NCI-H1105 (cell line): ENCODE results near the gene L2HGDH.
"Not testable (repeated sequence)": the region's sequence is repeated elsewhere in the genome, so short reads cannot be mapped to it uniquely, and the experiment has no call there.

ENCODE experiments used
- DNase-seq: peaks from one replicate; lab custom pipeline; 2025; lab: John Stamatoyannopoulos, UW

Gene L2HGDH

DNA sequence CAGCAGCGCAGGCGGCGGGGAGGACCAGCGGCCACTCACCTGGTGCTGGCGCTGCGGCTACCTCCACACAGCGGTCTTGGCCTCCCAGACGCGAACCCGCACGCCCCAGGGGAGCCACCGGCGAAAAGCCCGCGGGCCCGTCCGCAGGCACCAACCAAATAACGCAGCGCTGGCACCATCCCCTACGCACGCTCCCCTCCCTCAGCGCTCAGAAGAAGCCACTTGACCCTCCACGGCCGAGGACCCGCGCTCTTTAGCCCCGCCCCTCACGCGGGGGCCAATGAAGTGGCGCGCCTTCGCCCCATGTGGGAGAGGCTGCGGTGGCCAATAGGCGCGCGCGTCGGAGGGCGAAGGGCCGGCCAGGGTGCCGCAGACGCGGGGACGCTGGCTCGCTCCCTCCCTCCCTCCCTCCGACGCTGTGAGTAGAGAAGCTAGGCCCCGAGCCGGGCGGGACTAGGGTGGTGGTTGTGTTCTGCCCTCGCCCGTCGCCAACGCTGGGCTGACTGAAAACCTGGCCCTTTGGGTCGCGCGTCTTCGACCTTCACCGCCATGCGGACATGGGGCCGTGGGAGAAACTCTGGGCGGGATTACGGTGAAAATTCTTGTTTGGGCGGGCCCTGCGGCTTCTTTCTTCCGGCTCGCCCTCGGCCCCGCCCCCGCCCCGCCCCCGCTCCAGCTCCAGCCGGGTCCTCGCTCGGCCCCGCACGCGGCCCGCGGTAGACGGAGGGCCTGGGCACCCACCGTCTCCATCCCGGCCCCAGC, at the start of gene L2HGDH, which contains the start of gene DMAC2L:
Gene L2HGDH (minus strand): TSS at position 258 of the 762 bp plus-strand sequence. CDS start 79 bp downstream, at position 179.
Gene DMAC2L (plus strand): TSS at position 353 of the 762 bp plus-strand sequence. CDS start 9,164 bp downstream, outside the sequence.
- peak; percentile 98 for DNase-seq

DNA sequence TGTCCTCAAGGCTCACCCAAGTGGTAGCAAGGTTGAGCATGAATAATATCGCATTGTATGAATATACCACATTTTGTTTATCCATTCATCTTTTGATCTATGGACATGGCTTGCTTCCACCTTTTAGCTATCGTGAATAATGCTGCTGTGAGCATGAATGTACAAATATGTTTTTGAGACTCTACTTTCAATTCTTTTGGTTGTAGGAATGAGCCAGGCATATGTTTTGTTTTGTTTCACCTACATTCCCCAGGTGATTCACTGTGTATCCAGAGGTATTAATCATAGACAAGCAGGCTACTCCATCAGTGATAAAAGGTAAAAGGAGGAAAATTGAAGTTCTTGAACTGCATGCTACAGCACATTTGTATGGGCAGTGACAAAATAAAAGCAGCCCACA, 48.8 kb upstream of the L2HGDH start:
- no peak for DNase-seq

DNA sequence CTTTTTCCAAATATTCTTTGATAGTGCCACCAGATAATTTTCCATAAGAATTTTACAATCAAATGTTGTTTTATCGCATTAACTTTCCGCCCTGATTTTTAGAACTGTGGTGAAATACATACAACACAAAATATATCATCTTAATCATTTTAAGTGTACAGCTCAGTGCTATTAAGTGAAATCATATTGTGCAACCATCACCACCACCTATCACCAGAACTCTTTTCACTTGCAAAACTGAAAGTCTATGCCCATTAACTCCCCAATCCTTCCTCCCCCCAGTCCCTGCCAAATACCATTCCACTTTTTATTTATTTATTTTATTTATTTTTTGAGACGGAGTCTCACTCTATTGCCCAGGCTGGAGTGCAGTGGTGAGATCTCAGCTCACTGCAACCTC, 48.1 kb upstream of the L2HGDH start:
- DNase-seq = no peak

DNA sequence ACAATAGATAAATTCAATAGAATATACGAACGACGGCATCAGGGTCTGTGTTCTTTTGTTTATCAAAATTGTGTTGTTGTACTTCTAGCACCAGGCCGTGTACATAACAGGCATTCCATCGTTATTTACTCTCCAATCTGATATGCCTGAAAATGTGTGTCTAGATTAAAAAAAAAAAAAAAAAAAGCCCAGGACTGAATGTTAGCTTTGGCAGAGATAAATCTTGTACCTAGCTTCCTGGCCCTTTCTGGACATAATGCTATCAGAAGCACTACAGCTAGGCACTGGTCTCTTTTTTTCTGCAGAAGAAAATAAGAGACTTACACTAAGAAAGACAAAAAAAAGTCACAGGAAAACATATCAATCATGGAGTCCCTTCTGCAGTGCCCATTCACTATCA, 47.6 kb upstream of the L2HGDH start:
- no peak for DNase-seq

DNA sequence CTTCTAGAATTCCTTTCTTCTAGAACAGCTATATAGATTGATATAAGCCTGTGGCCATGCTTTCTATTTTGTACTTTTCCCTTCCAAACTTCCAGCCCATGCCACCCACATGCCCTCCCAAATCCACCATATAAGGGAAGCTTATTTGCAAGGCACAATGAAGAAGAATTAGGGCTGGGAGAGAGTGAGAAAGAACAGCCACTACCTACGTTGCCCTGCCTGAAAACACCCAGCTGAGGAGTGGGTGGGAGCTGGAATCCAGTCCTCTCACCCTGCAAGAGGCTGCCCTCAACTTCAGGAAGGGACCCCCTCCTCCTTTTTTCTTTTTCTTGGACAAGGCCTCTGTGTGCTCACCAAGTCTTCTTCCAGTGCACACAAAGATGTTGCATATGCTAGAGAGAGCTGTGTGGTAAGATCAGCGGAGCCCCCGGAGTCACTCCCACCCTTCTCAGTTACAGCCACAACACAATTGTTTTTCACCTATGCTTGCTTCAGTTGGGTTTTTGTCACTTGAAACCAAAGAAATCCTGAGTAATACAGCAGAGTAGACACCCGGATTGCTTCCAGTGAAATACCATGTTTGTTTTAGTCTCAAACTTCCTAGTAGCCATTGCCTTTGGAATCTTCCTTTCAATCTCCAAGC, 45.8 kb upstream of the L2HGDH start:
- no peak for DNase-seq

DNA sequence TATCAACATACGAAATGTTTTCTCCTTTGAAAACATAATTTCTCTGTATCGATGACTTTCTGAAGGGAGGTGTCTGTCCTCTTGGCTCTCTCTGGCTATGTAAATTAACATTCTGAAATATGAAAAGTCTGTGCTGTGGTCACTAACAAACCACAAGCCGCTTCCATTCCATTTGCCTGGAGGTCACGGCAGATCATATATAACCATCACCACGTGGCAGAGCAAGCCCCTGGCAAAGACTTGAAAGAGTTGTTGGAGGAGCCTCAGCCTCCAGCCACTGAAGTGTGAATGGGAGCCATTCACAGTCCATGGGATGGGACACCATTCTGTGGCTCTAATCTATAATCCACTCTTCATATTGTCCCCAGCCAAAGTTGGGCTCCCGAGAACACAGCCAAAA, 45.1 kb upstream of the L2HGDH start:
- DNase-seq = no peak

DNA sequence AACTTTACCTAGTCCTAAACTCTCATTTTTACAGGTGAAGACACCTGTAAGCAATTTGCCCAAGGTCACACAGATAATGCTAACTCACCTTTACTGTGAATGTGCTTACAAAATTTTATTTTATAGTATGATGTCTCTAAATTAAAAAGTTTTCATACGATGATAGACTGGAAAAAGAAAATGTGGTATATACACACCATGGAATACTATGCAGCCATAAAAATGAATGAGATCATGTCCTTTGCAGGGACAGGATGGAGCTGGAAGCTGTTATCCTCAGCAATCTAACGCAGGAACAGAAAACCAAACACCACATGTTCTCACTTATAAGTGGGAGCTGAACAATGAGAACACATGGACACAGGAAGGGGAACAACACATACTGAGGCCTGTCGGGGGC, 44.3 kb upstream of the L2HGDH start:
- not testable (repeated sequence) for DNase-seq

DNA sequence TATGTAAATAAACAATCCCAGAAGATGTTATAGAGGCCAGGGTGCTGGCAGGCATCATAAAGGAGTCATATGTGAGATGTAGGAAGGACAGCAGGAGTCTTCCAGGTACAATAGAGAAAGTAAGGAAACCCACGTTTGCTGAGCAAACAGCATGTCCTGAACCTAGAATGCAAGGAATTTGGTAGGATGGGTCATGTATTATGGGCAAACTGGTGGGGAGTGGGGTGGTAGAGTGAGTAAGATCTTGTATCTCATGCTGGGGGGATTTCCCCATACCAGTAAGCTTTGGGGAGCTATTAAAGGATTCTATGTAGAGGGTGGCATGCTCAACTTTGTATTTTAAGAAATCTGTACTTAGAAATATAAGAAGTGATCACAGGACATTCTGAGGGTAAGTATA, 43.7 kb upstream of the L2HGDH start:
- no peak for DNase-seq

DNA sequence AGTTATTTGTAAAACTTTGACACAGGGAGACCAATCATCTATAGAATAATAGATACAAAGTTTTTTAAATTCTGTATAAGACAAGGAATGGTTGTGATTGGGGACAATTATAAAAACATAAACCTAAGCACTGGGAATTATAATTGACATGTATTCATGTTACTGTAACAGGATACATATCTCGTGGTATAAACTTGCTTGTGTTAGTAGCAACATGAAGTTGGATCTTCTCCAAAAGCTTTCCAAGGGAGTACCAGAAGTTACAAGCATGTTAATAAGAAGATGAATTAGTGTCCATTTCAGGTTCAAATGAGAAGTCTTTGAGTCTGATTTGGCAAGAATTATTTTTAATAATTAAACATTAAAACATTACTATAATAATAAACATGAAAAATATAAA, 42.5 kb upstream of the L2HGDH start:
- peak; percentile 63 for DNase-seq

DNA sequence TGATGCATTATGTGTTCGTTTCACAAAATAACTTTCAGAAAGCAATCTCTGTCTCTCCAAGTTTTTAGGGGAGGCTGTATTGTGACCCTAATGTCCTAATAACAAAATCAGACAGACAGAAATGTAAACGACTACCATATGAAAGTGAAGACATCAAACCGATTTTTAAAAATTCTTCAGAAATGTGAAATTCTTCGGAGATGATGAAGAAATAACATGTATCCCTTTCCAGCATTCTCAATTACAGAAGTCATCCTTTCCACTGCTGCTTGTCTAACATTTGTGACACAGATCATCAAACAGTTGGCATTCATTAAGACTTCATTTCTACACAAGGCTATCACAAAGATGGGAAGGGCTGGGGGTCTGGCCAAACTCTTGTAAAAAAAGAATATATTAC, 41.1 kb upstream of the L2HGDH start:
- no peak for DNase-seq

DNA sequence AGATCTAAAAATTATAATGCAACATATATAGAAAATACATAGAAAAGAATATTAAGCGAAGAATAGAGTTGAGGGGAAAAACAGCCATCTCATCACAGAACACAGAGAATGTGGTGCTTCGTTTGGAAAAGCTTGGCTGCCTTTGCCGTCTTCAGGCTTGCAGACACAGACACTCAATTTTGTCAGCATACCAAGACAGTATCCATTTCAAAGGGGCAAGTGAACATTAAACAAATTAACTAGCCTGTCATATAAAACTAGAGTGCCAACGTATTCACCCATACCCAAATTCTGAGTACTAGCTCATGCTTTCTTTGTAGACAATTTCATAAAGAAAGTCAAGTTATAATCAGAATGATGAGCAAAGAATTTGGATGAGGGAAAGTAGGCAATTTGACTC, 40.6 kb upstream of the L2HGDH start:
- no peak for DNase-seq

DNA sequence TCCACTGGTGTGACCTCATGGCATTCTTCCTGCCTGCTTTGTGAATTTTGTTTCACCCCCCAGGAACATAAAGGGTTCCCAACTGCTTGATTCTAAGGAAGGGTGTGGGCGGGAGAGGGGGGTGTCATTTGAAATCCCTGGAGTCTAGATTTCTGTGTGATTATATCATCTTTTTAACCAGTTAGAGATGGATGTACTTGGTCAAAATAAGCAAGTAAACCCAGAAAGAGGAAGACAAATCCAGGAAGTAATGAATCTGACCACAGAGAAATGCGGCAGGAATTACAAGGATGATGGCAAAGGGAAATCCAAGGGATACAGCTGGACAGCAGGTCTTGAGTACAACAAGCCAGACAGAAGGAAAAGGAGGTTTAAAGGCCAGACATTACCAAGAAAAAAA, 38.9 kb upstream of the L2HGDH start:
- no peak for DNase-seq

DNA sequence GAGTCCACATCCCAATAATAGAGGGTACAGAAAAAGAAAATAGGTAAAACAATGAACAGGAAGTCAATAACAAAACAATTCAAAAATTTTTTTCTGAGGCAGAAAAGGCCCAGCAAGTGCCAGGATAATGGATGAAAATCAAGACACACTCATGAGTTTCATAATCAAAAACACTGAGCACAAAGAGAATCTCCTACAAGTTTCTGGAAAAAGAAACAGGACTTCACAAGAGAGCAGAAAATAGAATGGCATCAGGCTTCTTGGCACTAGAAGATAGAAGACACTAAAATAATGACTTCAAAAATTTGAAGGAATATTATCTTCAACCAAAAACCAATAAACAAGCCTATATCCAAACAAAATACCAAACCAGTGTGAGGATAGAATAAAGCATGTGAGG, 36.9 kb upstream of the L2HGDH start:
- no peak for DNase-seq

DNA sequence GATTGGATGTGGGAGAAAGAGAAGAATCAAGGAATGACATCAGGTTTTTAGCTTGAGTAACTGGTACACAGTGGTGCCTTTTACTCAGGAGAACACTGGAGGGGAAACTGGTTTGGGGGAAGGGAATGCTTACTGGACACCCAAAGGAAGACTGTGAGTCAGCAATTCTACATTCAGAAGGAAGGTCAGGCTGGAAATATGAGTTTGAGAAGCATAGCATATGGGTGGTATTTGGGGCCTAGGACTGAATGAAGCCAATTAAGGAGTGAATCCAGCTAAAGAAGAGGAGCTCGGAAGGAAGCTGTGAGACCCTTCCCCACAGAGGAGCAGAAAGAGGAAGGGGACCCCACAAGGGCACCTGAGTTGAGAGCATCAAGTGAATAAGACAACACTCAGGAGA, 35.5 kb upstream of the L2HGDH start:
- no peak for DNase-seq

DNA sequence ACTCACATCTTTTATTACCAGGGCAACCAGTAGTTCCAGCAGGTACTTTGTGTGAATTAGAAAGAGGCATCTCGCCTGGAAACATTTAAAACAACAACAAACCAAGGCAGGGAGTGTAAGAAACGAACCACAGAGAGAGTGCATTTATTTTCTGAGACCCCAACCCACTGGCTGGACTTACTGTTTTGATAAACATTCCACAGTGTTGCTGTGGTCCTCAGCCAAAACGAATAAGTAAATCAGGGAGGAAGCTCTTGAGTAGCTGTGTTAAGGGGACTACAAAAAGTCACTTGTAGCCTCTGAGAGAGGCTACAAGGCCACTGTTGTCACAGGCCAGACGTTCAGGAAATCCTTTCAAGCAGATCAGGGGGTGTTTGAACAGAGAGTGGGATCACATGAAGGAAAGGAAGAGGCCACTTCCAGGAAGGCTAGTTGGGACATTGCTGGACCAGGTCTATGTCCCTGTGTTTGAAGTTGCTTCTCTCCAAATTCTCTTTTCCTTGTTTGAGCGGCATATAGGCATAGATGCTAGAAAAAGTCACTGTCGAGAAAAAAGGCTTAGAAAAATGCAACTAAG, 33.9 kb upstream of the L2HGDH start:
- no peak for DNase-seq

DNA sequence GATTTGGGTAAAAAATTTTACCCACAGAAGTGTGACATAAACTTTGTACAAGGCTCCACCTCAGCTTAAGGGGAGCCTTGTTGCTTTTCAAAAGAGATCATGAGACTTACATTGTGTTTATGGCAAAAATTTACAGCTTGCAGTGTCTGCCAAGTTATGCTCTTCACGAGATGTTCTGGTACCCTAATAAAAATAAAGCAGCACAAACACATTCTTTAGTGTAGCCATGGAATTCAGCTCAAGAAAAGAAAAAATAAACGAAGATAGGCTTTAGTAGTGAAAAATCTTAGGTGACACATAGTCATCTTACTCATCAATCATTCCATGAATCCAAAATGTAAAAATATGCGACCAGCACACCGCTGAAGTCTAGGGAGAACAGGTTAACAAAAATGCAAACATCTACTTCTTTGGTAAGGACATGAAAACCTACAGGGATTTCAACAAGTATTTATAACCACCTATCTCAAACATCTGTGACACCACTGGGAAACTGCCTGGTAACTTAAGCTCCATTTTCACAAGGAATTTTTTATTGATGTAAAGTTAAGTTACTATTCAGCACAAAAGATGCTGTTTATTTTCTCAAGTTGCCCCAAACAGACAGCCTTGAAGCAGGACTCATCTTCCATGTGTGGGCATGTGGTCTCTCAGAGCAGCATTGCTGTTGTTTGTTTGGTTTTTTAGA, 33.0 kb upstream of the L2HGDH start:
- DNase-seq = no peak

DNA sequence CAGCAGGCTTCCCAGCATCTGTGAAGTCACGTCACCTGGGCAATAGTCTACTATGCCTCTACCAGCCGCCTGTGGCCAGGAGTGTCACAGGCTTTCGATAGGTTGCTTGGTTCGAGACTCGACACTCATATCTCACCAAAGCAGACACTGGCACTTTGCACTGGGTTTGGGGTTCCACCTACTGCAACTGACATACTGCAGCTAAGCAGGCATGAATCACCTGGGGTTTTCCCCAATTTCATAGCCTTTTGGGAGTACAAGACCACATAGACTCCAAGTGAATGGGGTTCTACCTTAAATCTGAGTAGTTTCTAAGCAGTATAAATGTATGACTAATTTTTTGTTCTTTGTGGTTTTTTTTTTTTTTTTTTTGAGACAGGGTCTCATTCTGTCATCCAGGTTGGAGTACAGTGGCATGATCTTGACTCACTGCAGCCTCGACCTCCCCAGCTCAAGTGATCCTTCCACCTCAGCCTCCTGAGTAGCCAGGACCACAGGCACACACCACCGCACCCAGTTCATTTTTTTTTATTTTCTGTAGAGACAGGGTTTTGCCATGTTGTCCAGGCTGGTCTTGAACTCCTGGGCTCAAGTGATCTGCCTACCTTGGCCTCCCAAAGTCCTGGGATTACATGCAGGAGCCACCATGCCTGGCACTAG, 32.2 kb upstream of the L2HGDH start:
- DNase-seq = no peak

DNA sequence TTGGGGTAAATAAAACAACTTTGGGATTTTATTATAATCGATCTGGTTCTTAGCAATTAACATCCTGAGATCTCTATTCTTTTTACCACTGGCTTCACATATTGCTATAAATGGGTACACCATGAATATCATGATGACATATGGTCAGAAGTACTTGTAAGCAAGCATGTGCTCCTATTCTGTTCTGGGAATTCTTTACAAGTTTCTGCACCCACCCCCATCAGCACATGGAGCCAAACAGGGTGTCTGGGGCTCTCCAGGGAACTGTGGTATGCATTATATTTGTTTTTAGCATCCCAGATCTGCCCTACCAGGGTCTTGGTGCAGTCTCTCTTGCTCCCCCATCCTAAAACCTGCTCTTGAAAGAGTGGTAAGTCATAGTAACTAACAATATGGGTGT, 31.4 kb upstream of the L2HGDH start:
- no peak for DNase-seq

DNA sequence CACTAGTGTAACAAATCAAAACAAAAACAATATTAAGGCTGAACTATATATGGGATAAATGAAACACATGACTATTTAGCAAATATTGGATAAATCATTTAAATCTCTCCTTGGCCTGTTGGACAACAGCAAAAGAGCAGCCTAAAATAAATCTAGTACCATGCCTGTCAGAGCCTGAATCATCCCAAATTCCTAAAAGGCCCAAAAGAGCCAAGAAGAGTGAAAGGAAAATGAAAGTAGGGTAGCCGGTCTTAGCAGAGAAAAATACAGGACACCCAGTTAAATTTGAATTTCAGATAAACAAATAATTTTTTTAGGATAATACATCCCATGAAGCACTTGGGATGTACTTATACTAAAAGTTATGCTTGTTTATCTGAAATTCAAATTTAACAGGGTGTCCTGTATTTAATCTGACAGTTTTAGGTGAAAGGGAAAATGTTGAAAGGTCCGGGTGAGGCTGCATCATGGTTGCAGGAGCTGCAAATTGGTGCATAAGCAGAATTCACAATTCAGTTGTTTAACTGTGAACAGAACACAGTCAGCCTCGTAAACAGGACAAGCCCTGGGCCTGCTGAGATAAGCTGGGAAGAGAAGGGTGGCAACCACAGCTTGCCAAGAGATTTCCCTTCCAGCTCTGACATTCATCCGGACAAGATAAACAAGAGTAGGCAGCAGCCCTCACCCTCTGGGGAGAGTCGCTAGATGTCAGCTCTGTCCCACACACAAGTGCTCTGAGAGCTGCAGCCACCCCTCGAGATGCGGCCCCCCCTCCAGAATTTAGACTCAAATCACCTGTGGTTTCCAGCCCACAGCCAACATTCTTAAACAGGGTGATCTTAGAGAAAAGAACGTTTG, 30.4 kb upstream of the L2HGDH start:
- peak; percentile 10 for DNase-seq

DNA sequence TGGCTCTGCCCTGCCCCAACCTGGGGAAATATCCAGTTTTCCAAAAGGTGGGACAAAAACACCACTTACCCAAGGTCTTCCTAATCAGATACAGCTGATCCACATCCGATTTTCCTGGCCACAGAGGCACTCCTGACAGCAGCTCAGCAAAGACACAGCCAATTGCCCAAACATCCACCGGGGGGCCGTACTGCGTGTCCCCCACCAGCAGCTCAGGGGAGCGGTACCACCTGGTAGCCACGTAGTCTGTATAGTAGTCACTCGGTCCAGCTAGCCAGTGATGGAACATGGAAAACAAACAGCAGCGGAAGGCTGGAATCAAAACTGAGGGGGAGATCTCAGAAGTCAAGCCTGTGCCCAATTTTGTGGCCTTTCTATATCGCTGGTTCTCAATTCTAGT, 28.9 kb upstream of the L2HGDH start:
- no peak for DNase-seq

DNA sequence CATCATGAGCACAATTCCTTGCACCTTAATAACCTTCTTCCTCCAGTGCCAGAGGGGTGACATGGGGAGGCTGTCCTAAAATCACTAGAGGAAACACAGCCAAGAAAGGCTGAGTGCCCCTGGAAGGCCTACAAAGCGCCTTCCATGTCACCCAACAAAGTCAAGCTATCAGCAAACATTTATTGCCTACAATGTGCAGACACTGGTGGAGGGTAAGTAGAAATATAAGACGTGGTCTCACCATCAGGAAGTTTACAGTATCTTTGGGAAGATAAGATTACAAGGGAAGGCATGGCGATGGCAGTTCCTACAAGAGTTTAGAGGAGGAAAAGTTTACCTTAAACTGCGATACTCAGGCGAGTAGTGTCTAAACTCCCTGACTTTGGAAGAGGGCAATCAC, 28.0 kb upstream of the L2HGDH start:
- DNase-seq = no peak
